HepG2 (cell line): Measurements from ENCODE around the gene TMEM184C. TPM values are rescaled to one million over a fixed set of nuclear protein-coding genes. Genes with fewer than 3 reads are reported as not detected.

Experiments
- HDAC1 ChIP-seq: sonication (generic); formaldehyde crosslinking; IDR thresholded peaks from 2 replicates; pipeline ENCODE4 v1.5.1; 2020; ENCODE audit warnings: mild to moderate bottlenecking, missing genetic modification reagents
- HOXD1 ChIP-seq: sonication (generic); formaldehyde crosslinking; IDR thresholded peaks from 2 replicates; pipeline ENCODE4 v1.5.0; 2020; ENCODE audit warnings: missing genetic modification reagents
- KAT7 ChIP-seq: IDR thresholded peaks from 2 replicates; pipeline ENCODE4 v1.6.1; 2018; ENCODE audit warnings: borderline replicate concordance, missing compliant biosample characterization
- MEF2D ChIP-seq: sonication (generic); formaldehyde crosslinking; IDR thresholded peaks from 2 replicates; pipeline ENCODE4 v1.5.1; 2020; ENCODE audit warnings: mild to moderate bottlenecking, missing genetic modification reagents
- MTF1 ChIP-seq: sonication (generic); formaldehyde crosslinking; IDR thresholded peaks from 2 replicates; pipeline ENCODE4 v1.5.0; 2020; ENCODE audit warnings: missing genetic modification reagents
- POLR2G ChIP-seq: fragments of 200-400 bp; formaldehyde crosslinking; IDR thresholded peaks from 2 replicates; pipeline ENCODE4 v1.6.1; 2018; ENCODE audit warnings: mild to moderate bottlenecking, low read depth, low read length, moderate library complexity
- TFE3 ChIP-seq: IDR thresholded peaks from 2 replicates; pipeline ENCODE4 v1.6.1; 2016
- WIZ ChIP-seq: sonication (generic); formaldehyde crosslinking; IDR thresholded peaks from 2 replicates; pipeline ENCODE4 v1.5.1; 2020; ENCODE audit warnings: mild to moderate bottlenecking, missing genetic modification reagents
- ZNF317 ChIP-seq: sonication (generic); formaldehyde crosslinking; IDR thresholded peaks from 2 replicates; pipeline ENCODE4 v1.5.0; 2020; ENCODE audit warnings: mild to moderate bottlenecking, missing genetic modification reagents
- ZNF496 ChIP-seq: sonication (generic); formaldehyde crosslinking; IDR thresholded peaks from 2 replicates; pipeline ENCODE4 v1.8.1; 2023; ENCODE audit warnings: mild to moderate bottlenecking, moderate library complexity, missing genetic modification reagents; ENCODE audit not compliant: insufficient replicate concordance
- ZNF501 ChIP-seq: sonication (generic); formaldehyde crosslinking; IDR thresholded peaks from 2 replicates; pipeline ENCODE4 v1.5.1; 2020; ENCODE audit warnings: mild to moderate bottlenecking, moderate library complexity, missing genetic modification reagents
- polyA plus RNA-seq, 8 experiments: library from polyadenylated mRNA; depleted of rRNA in 3 of 8; stranded (reverse) in 7 of 8; unstranded in 1 of 8; fragments of >200 nt; fragmentation: Illumina TruSeq in 4 of 8; extraction: Trizol in 4 of 8; gene quantifications; 2 replicates each; pipeline versions ENCODE4 v1.2.1 to v1.2.3, GENCODE V29; 2011 to 2016; ENCODE audit warnings: low read depth in 4 of 8, missing spikeins in 1 of 8, mixed read lengths in 1 of 8; ENCODE audit not compliant: insufficient read depth in 1 of 8
- total RNA-seq, 5 experiments: library from RNA; depleted of rRNA; stranded (reverse); fragments of >200 nt; fragmentation: Illumina TruSeq; extraction: Trizol; gene quantifications; 2 replicates each; pipeline ENCODE4 v1.2.3, GENCODE V29; 2016; ENCODE audit warnings: low read depth in 1 of 5
- TF ChIP-seq, protein P1 (sequence below): sonication (generic); formaldehyde crosslinking; conservative IDR thresholded peaks from 2 replicates; pipeline ENCODE4 v1.8.0; 2022; ENCODE audit warnings: mild to moderate bottlenecking, moderate library complexity, missing genetic modification reagents
- TF ChIP-seq, protein P2 (sequence below): sonication (generic); formaldehyde crosslinking; IDR thresholded peaks from 2 replicates; pipeline ENCODE4 v1.9.0; 2021; ENCODE audit warnings: missing genetic modification reagents, mild to moderate bottlenecking, borderline replicate concordance
- TF ChIP-seq, protein P3 (sequence below): sonication (generic); formaldehyde crosslinking; IDR thresholded peaks from 2 replicates; pipeline ENCODE4 v1.8.1; 2023; ENCODE audit warnings: mild to moderate bottlenecking, missing genetic modification reagents

The TMEM184C gene
- total and polyA plus RNA-seq, 2 of the 13 experiments (the other 11 are each of a cell fraction or from before 2014, with no cell fraction given) = 13.9 to 26.1 TPM

GRCh38 chr4:147617173-147617840 is at the start of gene TMEM184C (continued):
- TF ChIP-seq, protein P1, sequence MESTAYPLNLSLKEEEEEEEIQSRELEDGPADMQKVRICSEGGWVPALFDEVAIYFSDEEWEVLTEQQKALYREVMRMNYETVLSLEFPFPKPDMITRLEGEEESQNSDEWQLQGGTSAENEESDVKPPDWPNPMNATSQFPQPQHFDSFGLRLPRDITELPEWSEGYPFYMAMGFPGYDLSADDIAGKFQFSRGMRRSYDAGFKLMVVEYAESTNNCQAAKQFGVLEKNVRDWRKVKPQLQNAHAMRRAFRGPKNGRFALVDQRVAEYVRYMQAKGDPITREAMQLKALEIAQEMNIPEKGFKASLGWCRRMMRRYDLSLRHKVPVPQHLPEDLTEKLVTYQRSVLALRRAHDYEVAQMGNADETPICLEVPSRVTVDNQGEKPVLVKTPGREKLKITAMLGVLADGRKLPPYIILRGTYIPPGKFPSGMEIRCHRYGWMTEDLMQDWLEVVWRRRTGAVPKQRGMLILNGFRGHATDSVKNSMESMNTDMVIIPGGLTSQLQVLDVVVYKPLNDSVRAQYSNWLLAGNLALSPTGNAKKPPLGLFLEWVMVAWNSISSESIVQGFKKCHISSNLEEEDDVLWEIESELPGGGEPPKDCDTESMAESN (CRISPR knock-in tag) = peak; percentile 66; the same call in 1 of the 2 replicates
- TF ChIP-seq MEF2D (CRISPR knock-in tag) (peak; percentile 22; the same call in 1 of the 2 replicates), ZNF317 (no peak), MTF1 (no peak), ZNF496 (CRISPR knock-in tag) (no peak), KAT7 (CRISPR knock-in tag) (peak; percentile 78; the same call in 1 of the 2 replicates), HDAC1 (CRISPR knock-in tag) (peak; percentile 78), ZNF501 (CRISPR knock-in tag) (peak; percentile 88), HOXD1 (0 out of 2 replicates have a peak, but pooled peaks have one; percentile 43), WIZ (CRISPR knock-in tag) (peak; percentile 96), POLR2G (peak; percentile 92), TFE3 (peak; percentile 28; the same call in 1 of the 2 replicates)
- TF ChIP-seq, protein P2, sequence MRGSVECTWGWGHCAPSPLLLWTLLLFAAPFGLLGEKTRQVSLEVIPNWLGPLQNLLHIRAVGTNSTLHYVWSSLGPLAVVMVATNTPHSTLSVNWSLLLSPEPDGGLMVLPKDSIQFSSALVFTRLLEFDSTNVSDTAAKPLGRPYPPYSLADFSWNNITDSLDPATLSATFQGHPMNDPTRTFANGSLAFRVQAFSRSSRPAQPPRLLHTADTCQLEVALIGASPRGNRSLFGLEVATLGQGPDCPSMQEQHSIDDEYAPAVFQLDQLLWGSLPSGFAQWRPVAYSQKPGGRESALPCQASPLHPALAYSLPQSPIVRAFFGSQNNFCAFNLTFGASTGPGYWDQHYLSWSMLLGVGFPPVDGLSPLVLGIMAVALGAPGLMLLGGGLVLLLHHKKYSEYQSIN = no peak
- TF ChIP-seq, protein P3, sequence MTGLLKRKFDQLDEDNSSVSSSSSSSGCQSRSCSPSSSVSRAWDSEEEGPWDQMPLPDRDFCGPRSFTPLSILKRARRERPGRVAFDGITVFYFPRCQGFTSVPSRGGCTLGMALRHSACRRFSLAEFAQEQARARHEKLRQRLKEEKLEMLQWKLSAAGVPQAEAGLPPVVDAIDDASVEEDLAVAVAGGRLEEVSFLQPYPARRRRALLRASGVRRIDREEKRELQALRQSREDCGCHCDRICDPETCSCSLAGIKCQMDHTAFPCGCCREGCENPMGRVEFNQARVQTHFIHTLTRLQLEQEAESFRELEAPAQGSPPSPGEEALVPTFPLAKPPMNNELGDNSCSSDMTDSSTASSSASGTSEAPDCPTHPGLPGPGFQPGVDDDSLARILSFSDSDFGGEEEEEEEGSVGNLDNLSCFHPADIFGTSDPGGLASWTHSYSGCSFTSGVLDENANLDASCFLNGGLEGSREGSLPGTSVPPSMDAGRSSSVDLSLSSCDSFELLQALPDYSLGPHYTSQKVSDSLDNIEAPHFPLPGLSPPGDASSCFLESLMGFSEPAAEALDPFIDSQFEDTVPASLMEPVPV = 0 out of 2 replicates have a peak, but pooled peaks have one; percentile 53
